ENCODE results near the gene PHC2.

Gene PHC2

DNA sequence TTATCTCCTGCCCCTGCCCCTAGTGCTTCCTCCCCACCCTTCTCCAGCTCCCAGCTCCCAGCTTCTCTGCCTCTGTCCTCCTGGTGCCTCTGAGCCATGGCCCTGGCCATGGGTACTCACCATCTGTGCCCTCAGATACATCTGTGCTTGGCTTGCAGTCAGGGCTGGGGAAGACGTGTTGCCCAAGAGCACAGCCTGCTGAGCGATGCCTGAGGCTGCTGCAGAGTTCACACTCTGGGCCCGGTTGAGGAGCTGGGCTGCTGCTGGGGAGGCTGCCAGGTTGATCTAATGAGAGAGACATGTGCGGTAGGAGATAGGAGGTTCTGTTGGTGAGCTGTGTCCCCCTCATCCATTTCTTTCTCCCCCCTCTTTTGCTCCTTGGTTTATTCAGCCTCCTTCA, 60.6 kb downstream of the PHC2 start:
- Histone ChIP-seq H3K36me3 (ENCODE audit: insufficient read depth) (no peaks in the 10 kb centered on the region), H4K20me1 (ENCODE audit: insufficient read depth) (no peaks in the 10 kb centered on the region), H3K4me2 (no peak overlapping the region), H3K27ac (no peak overlapping the region), H3K4me3 (IDR thresholded peaks at IDR 0.05; ENCODE audit: insufficient read depth, low read depth, low read length) (no peak overlapping the region), H3K4me1 (ENCODE audit: low read depth, poor library complexity, severe bottlenecking) (peaks cover 10% of the 10 kb centered on the region), H3K9ac (no peak overlapping the region), H2AFZ (ENCODE audit: low read depth) (no peak overlapping the region), H3K27me3 (ENCODE audit: insufficient read depth, low read depth) (no peaks in the 10 kb centered on the region), H3K79me2 (ENCODE audit: insufficient read depth, low read depth) (no peaks in the 10 kb centered on the region)
- TF ChIP-seq, protein P1, sequence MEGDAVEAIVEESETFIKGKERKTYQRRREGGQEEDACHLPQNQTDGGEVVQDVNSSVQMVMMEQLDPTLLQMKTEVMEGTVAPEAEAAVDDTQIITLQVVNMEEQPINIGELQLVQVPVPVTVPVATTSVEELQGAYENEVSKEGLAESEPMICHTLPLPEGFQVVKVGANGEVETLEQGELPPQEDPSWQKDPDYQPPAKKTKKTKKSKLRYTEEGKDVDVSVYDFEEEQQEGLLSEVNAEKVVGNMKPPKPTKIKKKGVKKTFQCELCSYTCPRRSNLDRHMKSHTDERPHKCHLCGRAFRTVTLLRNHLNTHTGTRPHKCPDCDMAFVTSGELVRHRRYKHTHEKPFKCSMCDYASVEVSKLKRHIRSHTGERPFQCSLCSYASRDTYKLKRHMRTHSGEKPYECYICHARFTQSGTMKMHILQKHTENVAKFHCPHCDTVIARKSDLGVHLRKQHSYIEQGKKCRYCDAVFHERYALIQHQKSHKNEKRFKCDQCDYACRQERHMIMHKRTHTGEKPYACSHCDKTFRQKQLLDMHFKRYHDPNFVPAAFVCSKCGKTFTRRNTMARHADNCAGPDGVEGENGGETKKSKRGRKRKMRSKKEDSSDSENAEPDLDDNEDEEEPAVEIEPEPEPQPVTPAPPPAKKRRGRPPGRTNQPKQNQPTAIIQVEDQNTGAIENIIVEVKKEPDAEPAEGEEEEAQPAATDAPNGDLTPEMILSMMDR (conservative IDR thresholded peaks at IDR 0.05; ENCODE audit: low read depth, low read length): no peak

DNA sequence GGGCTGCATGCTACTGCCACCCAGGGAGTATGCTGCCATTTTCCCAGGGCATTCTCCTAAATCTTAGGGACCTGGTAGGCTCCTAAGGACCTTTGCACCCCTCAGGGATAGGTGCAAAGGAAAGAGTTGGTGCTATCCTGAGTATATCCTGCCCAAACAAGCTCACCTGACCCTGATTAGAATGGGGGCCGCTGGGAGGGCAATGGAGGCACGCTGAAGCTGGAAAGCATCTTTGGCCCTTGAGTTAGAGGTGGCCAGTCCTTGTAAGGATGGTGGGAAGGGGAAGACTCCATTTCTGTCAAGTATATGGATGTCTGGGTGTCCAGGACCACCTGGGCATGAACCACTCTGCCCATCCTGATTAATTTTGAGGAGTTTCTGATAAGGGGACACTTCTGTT, 61.1 kb downstream of the PHC2 start:
- Histone ChIP-seq H3K4me2 (no peak overlapping the region), H3K4me1 (ENCODE audit: low read depth, poor library complexity, severe bottlenecking) (peaks cover 11% of the 10 kb centered on the region), H3K27me3 (ENCODE audit: insufficient read depth, low read depth) (no peaks in the 10 kb centered on the region), H3K79me2 (ENCODE audit: insufficient read depth, low read depth) (no peaks in the 10 kb centered on the region), H3K4me3 (IDR thresholded peaks at IDR 0.05; ENCODE audit: insufficient read depth, low read depth, low read length) (no peak overlapping the region), H3K36me3 (ENCODE audit: insufficient read depth) (no peaks in the 10 kb centered on the region), H3K27ac (no peak overlapping the region), H3K9ac (no peak overlapping the region), H2AFZ (ENCODE audit: low read depth) (no peak overlapping the region), H4K20me1 (ENCODE audit: insufficient read depth) (no peaks in the 10 kb centered on the region)
- TF ChIP-seq, protein P1 (conservative IDR thresholded peaks at IDR 0.05; ENCODE audit: low read depth, low read length): no peak

DNA sequence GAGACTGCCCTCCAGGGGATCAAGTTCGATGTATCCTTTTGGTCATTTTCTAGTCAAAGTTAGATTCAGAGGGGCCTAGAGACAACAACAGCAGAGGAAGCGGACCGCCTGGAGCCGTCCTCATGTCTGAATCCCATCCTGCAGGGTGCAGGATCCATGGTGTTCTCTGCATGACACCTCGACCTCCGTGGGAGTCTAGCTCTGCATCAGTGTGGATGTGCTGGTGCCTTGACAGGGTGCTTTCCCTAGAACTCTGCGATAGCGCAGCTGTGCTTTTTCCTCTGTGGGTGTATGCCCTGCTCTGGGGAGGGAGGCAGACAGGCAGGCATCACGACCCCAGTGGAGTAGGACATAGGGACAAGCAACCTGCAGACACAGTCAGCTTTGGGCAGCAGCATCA, 61.8 kb downstream of the PHC2 start:
- H3K4me1 ChIP-seq (ENCODE audit: low read depth, poor library complexity, severe bottlenecking): peaks cover 11% of the 10 kb centered on the region
- H3K79me2 ChIP-seq (ENCODE audit: insufficient read depth, low read depth): no peaks in the 10 kb centered on the region
- H3K9ac ChIP-seq: no peak overlapping the region
- no peaks in the 10 kb centered on the region for H3K36me3 ChIP-seq (ENCODE audit: insufficient read depth)
- no peak overlapping the region for H3K27ac ChIP-seq
- H3K4me3 ChIP-seq (IDR thresholded peaks at IDR 0.05; ENCODE audit: insufficient read depth, low read depth, low read length): no peak overlapping the region
- TF ChIP-seq, protein P1 (conservative IDR thresholded peaks at IDR 0.05; ENCODE audit: low read depth, low read length): no peak
- H3K27me3 ChIP-seq (ENCODE audit: insufficient read depth, low read depth): no peaks in the 10 kb centered on the region
- no peaks in the 10 kb centered on the region for H4K20me1 ChIP-seq (ENCODE audit: insufficient read depth)
- H2AFZ ChIP-seq (ENCODE audit: low read depth): no peak overlapping the region
- no peak overlapping the region for H3K4me2 ChIP-seq

DNA sequence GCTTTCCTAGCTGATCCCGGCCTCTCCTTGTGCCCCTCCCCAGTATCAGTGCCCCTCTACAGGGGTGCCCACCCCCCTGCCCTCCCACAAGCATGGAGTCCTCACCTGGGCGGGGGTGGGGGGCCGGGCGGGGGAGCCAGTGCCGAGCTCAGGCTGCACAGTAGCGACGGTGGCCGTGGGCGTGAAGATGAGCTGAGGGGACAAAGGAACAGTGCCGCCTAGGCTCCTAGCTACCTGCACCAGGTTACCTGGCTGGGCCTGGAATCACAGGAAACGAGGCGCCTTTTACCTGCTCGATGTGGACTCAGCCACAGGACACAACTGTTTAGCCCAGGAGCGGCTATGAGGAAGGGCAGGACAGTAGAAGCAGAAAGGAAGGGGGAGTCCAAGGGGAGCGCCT, 62.5 kb downstream of the PHC2 start:
- no peaks in the 10 kb centered on the region for H4K20me1 ChIP-seq (ENCODE audit: insufficient read depth)
- no peak overlapping the region for H3K27ac ChIP-seq
- H3K27me3 ChIP-seq (ENCODE audit: insufficient read depth, low read depth): no peaks in the 10 kb centered on the region
- no peak overlapping the region for H3K4me3 ChIP-seq (IDR thresholded peaks at IDR 0.05; ENCODE audit: insufficient read depth, low read depth, low read length)
- peaks cover 11% of the 10 kb centered on the region for H3K4me1 ChIP-seq (ENCODE audit: low read depth, poor library complexity, severe bottlenecking)
- no peaks in the 10 kb centered on the region for H3K79me2 ChIP-seq (ENCODE audit: insufficient read depth, low read depth)
- no peak overlapping the region for H3K4me2 ChIP-seq
- no peak overlapping the region for H3K9ac ChIP-seq
- H3K36me3 ChIP-seq (ENCODE audit: insufficient read depth): no peaks in the 10 kb centered on the region
- TF ChIP-seq, protein P1 (conservative IDR thresholded peaks at IDR 0.05; ENCODE audit: low read depth, low read length): no peak
- H2AFZ ChIP-seq (ENCODE audit: low read depth): no peak overlapping the region

Measured in KMS-11 (cell line).